HG02884 (cell line): ENCODE data around the gene ARL4C.

Experiments
- ATAC-seq: cut with Tn5 transposase; IDR thresholded peaks from one replicate; pipeline ENCODE4 v1.9.1; 2021; ENCODE audit warnings: mild to moderate bottlenecking, moderate library complexity; ENCODE audit not compliant: unreplicated experiment

Gene ARL4C

DNA sequence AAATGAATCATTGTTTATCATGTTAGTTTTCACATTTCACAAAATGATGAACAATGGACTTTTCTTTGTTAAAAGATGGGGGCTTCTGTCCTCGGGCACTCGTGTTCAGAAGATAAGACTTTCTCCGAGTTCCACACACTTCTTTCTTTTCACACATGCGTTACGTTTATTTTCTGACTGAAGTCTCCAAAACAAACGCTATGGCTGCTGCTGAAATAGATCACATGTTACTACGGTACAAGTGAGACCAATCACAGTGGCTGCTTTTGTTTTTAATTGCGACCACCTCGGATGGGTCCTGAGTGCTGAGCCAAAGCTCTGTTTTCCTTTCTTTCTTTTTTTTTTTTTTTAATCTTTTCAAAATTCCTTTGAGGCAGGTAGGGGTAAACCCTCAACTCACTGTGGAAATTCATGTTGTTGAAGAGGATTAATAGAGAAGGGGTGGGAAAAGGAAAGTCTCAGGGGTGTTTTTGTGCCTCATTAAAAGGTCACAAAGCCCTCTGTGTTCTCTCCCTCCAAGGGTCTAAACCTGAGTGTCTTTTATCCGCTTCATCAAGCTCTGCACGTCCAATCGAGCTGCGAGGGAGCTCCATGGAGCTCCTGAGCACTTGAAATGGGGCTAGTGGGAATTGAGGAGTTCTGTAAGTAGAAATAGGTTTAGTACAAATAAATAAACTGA lies 48.2 kb downstream of the ARL4C start:
- ATAC-seq: no peak

DNA sequence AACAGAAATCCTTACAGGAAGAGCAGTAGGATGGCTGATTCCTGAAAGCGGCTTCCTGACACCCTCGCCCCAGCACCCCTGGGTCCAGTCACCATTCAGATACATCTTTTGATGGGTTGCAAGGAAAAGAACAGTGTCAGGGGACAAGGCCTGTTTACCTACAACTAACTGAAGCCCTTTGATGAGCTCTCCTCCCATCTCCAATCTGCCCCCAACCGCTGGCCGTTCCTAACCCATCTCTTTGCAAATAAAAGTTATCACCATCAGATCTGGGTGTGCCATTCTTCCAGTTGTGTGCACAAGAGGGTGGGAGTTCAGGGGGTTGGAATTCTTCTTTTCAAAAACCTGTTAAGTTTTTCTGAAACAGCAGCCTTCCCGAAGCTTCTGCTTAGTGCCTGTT lies 48.9 kb downstream of the ARL4C start:
- no peak for ATAC-seq

DNA sequence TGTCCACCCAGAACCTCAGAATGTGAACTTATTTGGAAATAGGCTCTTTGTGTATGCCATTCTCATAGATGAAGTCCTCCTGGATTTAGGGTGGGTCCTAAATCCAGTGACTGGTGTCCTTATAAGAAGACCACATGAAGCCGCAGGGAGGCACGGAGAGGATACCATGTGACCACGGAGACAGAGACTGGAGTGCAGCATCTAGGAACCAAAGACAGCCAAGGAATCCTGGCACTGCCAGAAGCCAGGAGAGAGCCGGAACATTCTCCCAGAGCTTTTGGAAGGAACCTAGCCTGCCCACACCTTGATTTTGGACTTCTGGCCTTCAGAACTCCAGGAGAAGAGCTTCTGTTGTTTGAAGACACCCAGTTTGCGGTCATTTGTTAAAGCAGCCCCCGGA lies 49.7 kb downstream of the ARL4C start:
- no peak for ATAC-seq

DNA sequence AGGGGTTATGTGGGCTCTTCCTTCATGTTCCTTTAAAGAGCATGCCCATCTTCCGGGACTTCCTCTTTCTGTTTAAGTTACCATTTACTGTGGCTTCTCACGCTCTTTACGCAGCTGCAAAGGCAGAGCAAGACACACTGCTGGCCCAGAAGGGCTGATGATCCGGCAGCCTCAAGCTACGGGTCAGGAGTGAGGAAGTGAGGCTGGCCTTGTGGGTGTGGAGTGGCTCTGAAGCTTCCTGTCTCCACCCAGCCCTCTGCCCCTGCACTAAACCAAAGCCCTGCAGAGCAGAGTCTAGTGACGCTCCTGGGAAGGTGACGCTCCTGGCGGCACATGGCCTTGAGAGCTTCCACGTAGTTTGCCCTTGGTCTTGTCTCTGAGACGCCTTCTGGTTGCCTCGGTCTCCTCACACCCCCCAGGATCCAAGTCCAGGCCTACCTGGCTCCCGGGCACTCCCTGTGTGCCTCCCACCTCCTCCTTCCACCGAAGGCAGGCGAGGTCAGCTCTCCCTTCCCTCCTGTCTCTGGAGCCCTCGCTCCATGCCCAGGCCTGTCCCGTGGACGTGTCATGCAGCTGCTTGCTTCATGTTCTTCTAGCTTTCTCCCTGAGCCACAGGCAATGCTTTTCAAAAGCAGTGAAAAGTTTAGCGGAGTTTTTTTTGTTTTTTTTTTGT lies 50.3 kb downstream of the ARL4C start:
- ATAC-seq: peak; percentile 95

DNA sequence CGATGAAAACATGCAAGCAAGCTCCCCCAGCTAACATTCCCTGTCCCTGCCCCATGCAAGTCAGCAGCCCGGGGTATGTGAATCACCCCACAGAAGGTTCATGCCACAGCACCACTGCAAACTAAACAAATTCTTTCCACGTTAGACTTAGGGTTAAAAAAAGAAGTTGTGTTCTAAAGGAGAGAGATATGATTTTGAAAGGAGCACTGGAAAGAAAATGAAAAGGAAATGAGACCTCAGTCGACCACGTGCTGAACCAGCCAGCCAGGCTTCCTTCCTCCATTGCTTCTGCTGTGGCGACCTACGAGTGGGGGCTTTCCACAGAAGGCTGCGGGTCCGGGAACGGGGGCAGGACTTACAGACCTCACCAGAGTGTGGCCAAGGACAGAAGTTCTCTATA lies 52.0 kb downstream of the ARL4C start:
- no peak for ATAC-seq

DNA sequence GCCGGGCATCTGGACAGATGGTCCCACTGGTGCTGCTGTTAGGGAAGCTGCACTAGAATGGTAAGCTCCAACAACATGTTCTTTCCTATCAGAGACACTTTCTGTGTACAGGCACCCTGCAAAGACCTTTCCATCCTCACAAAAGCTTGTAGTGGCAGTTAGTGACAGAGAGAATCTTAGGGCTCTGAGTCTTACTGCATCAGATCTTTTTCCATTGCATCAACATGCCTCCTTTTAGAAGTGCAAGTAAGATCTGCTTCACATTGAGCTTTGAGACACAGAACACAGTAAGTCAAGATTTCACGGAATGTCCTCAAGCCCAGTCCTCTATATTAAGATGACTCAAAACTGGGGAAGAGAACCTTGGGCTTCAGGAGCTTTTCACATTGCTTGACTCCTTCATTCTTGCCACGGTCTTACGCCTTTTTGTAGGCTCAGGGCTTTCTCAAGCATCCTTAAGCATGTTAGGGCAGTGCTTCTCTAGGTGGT lies 52.6 kb downstream of the ARL4C start:
- ATAC-seq: no peak
